GM12874 (cell line): Measurements from ENCODE around the gene SCAMP3.

ENCODE experiments used
- TF ChIP-seq, protein P1 (sequence below): IDR thresholded peaks from 2 replicates; pipeline ENCODE4 v1.5.1; 2011; ENCODE audit warnings: low read depth, mild to moderate bottlenecking, control low read depth, low read length, moderate library complexity; ENCODE audit not compliant: insufficient read depth

SCAMP3 gene

DNA sequence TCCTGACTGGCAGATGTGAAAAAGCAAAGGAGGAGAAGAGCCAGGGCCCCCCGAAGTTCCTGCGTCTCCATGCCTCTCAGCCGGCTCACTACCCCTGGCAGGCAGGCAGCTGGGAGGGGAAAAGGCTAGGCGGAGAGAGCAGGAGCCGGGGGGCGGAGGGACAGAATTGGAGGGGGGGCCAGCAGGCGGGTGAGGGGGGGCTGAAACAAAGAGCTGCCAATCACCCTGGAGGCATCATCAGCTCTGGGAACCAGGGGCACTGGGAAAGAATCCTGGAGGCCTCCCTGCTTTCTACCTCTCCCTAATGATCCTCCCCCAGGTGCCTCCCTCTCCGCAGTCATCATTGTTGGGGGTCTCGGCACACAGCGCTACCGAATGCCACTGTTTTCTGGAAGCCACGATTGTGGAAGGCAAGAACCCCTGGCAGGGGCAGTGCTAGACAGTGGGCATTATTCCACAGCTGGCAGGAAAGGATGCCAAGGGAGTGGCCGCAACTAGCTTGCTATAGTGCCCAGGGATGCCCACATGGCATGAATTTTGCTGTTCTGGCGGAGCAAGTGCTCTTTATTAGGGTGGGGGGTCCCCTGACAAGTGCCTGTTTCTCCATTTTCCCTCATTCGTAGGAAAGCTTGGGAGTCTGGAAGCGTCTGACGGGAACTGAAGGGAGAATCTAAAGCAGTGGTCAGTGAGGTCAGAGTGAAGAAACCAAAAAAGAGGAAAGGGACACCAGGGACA is 54.2 kb downstream of the SCAMP3 start, which contains the start of gene THBS3:
Gene THBS3, minus strand, starts transcription at position 92 of the 735 bp plus-strand sequence. Its CDS starts 21 bp downstream, at position 71.
- TF ChIP-seq, protein P1, sequence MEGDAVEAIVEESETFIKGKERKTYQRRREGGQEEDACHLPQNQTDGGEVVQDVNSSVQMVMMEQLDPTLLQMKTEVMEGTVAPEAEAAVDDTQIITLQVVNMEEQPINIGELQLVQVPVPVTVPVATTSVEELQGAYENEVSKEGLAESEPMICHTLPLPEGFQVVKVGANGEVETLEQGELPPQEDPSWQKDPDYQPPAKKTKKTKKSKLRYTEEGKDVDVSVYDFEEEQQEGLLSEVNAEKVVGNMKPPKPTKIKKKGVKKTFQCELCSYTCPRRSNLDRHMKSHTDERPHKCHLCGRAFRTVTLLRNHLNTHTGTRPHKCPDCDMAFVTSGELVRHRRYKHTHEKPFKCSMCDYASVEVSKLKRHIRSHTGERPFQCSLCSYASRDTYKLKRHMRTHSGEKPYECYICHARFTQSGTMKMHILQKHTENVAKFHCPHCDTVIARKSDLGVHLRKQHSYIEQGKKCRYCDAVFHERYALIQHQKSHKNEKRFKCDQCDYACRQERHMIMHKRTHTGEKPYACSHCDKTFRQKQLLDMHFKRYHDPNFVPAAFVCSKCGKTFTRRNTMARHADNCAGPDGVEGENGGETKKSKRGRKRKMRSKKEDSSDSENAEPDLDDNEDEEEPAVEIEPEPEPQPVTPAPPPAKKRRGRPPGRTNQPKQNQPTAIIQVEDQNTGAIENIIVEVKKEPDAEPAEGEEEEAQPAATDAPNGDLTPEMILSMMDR = no peak

DNA sequence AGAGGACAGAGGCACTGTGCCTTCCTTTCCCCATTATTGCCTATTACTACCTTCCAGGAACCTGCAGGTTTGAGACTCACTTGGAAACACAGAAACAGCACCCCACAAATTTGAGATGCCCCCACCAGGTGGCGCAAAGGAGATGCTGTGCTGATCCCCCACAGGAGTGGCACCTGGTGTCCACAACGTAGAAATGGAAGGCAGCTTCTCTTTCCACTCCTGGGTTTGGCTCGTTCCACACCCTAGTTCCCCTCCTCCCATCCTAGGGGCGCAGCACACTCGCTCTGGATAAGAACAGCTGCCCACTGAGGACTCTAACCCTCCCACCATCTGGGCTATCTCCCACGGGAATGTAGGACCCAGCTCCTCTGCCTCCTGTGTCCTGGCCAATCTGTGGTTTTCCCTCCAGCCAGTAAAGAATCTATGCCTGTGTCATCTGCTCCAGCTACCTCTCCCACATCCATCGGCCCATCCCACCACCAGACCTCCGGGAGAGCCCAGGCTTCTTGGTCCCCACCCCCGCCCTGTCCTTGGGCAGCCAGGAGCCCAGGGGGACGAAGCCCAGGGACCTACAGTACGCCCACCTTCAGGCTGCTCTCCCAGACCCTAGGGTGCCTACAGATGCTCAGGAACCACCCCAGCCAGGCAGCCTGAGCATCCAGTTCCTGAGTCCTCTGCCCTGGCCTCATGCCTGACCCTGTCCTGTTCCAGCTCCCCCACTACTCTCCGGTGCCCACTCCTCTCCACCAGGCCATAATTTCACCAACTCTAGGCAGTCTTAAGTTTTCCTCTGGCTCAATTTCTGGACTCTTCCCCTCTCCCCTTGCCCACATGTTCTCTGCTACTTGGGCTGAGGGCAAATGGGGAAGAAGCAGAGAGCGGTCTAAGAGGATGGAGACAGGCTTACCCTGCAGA is 55.0 kb downstream of the SCAMP3 start:
- TF ChIP-seq, protein P1 = peak; percentile 84
